GM19099 (cell line): Measurements from ENCODE around the gene TMEM205.

ENCODE experiments used
- POLR2A ChIP-seq: IDR thresholded peaks from 3 replicates; pipeline ENCODE4 v1.6.1; 2011; ENCODE audit warnings: low read depth; ENCODE audit not compliant: insufficient read length; ENCODE audit errors: extremely low read depth

TMEM205 gene

DNA sequence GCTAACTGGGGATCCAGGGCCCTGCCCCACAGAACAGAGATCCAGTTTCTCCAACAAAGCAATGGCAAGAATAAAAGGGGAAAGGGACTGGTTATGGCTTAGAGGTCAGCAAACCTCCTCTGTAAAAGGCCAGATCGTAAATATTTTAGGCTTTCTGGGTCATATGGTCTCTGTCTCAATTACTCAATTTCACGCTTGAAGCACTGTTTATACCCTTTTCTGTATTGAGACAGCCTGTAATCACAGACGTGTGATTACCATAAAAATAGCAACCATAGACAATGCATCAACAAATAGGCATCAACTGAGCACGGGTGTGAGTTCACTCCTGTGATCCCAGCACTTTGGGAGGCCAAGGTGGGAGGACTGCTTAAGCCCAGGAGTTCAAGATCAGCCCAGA lies 15.9 kb downstream of the TMEM205 start:
- no peak for TF ChIP-seq POLR2A

DNA sequence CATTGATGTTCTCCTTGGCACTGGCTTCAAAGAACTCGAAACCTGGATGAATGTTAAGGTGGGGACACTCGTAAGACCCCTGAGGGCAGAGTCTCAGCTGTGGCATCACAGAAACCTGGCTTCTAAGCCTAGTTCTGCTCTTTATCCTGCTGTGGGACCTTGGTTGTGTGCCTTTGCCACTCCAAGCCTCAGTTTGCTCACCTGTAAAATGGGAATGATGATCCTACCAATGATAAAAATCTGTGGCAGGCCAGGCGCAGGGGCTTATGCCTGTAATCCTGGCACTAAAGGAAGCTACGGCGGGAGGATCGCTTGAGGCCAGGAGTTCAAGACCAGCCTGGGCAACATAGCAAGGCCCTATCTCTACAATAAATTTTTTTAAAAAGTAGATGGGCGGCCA lies 20.5 kb downstream of the TMEM205 start:
- no peak for TF ChIP-seq POLR2A

DNA sequence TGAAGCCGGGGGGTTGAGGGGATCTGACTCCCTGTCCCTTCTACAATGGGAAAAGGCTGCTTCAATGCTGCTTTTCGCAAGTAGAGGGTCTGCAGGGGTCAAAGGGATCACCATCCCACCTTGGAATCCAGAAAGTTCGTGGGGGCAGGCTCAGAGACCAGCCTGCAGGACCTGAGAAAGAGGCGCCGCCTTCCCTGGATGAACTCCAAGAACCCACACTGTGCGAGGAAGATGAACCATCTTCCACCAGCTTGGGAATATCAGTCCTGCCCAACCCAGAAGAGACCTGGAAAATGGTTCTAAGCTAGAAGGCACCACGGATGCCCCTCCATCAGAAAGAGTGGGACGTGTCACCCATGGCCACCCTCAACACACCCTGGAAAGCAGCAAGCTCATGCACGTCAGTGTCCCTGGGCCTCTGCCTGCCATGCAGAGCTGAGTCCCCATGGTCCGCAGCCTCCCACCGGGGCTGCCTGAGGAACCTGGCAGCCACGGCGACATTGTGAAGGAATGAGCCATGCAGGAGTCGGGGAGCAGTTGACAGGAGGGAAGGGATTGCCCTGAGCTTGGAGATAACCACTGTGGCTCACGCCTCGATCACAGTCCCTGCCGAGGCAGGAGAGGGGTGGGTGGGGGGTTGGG lies 21.2 kb downstream of the TMEM205 start:
- TF ChIP-seq POLR2A: no peak

DNA sequence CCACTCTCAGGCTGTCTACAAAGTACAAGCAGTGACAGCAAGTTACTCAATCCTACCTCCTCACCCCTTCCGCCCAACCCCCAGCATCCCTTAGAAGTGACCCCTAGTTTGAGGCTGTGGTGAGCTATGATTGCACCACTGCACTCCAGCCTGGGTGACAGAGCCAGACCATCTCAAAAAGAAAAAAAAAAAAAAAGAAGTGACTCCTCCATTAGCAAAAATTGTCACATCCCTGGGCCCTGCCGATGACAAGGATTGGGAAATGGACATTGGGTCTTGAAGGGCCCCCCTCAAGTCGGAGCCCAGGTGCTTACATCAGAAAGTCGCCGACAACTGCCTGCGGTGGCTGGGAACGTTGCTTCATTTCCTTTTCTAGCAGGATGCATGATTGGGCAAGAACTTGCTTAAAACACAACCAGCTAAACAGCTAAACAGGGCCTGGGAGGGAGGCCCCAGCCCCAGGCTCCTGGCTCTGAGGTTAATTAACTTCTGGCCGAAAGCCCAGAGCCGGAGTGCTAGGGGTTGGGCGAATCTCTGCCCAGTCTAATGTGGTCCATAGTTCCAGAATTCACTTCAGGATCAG lies 21.9 kb downstream of the TMEM205 start:
- peak; percentile 15 for TF ChIP-seq POLR2A

DNA sequence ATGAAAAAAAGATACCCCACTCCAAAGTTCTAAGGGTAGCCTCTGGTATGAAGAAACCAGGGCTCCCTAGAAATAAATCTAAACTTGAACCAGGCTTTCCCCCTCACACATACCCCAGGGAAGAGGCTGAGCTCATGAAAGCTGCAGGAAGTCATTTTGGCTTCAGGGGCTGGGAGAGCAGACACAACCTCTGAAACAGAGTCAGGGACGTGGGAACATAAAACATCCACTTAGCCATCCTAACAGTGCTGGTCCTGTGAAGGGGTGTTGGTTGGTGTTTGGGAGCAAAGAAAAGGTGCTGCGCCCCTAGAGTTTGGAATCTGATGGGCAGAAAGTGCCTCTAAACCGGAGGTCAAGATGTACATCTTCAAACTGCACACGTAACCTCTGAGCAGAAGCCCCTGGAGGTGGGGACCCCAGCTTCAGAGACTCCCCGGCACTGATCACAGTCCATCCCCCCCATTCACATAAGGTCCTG lies 22.4 kb downstream of the TMEM205 start:
- TF ChIP-seq POLR2A: no peak

DNA sequence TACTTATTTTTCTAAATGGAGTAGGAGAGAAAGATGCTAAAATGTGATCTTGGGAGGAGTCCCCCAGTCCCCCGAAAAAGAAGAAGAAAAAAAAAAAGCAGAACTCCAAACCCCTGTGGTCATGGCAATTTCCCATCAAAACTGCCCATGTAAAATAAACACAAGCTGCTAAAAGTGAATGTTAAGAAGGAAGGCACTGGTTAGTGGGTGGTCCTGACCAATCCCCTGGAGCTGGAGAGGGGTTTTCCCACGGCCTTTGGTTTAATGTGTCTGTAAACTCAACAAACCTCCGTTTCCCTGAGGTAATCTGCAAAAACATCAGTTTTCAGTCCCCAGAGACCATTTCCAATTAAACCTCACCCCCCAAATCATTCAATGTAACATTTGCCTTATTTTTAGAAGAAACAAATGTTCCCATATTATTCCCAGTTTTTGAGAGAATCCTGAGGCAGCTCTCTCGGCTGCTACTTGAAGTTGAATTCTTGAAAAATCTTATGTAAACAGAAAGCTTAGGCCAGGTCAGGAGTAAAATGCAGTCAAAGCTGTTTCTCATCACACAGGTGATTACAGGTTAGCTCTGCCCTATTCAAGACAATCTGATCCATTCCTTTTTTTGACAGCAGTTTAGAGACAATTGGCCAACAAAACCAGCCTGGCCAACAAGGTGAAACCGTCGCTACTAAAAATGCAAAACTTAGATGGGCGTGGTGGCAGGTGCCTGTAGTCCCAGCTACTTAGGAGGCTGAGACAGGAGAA lies 23.6 kb downstream of the TMEM205 start:
- TF ChIP-seq POLR2A: no peak

DNA sequence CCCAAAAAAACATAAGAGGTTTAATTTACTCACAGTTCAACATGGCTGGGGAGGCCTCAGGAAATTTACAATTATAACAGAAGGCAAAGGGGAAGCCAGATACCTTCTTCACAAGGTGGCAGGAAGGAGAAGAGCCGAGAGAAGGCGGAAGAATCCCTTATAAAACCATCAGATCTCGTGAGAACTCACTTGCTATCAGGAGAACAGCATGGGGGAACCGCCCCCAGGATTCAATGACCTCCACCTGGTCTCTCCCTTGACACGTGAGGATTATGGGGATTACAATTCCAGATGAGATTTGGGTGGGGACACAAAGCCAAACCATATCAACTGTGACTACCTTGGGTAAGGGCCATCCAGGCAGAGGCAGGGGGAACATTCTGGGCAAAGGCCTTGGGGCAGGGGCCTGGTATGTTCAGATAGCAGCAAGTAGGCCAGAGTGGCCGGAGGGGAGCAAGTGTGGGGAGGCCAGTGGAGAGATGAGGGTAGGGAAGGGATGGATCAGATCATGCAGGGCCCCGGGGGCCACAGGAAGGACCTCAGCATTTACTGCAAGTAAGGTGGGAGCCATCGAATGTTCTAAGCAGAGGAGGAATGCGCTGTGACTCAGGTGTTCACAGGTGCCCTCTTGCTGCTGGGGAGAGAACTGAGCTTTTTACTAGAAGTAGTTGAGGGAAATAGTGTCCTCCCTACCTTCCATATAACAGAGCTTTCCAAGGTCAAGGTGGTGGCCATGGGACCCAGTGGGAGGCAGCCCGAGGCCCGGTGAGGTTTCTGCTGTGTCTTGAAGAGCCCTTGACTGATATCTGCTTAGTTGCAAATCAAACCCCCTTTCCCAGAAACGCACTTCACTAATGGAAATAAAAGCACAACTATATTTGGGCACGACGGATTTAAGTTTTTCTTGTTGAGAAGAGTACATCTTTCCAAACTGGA lies 24.6 kb downstream of the TMEM205 start:
- TF ChIP-seq POLR2A: no peak

DNA sequence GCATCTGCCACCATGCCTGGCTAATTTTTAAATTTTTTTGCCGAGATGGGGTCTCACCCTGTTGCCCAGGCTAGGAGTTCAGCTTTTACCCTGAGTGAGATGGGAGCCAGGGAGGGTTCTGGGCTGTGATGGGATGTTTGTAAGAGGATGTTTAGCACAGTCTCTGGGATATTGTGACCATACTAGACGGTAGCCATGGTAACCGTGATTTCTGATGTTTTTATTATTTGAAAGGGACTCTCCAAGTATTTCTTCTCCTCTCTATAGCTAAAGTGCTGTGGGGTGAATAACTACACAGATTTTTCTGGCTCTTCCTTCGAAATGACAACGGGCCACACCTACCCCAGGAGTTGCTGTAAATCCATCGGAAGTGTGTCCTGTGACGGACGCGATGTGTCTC lies 39.7 kb downstream of the TMEM205 start:
- TF ChIP-seq POLR2A: no peak

DNA sequence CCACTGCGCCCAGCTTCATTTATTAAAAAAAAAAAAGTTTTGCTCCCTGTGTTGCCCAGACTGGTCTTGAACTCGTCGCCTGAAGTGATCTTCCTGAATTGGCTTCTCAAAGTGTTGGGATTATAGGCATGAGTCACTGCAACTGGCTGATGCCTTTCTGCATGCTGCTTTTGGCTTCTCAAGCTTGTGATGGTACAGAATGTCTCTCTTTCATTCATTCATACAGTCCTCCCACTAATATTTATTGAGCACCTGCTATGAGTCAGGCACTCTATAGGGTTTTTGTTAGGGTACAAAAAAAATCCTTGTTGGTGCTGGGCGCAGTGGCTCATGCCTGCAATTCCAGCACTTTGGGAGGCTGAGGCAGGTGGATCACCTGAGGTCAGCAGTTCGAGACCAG lies 41.1 kb downstream of the TMEM205 start:
- no peak for TF ChIP-seq POLR2A

DNA sequence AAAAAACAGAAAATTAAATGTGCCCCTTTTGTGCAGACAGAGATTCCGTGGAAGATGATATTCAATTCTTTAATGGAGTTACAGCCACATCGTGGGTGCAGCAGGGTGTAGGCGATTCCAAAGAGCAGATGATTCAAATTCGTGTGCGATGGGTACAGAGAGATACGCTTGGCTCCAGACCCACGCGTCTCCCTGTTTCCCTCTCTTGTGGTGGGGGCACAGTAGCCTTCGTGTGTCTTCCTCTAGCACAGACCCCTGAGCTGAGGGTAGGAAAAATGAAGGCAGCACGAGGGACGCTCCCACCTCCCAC lies 45.3 kb downstream of the TMEM205 start:
- no peak for TF ChIP-seq POLR2A

DNA sequence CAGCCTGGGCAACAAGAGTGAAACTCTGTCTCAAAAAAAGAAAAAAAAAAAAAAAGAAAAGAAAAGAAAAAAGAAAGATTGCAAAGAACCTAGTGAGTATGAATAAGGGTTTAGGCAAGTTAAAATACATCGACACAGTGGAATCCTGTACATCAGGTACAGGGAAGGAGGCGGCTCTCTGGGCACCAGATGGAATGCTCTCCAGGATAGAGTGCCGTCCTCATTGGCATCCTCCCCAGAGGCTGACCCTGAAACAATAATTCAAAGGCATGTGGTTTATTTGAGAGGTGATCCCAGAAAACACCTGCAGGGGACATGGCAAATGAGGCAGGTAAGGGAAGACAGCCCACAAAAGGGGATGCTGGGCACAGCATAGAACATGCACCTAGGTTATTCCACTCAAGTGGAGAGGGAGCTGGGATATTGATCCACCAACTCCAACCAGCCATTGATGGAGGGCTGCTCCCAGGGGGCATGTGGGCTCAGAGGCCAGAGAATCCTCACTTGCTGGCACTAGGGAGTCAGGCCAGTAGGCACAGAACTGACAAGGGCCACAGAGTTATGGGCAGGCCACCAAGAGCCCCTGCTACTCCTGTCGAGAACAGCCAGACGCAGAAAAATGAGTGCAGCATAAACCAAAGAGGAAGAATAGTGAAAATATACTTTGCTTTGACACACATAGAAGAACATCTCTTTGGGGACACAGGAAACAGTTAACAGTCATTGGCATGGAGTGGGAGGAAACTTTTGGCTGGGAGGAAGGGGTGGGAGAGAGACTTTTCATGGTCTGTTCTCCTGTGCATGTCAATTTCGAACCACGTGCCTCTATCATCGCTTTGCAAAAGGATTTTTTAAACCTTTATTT lies 45.9 kb downstream of the TMEM205 start:
- no peak for TF ChIP-seq POLR2A

DNA sequence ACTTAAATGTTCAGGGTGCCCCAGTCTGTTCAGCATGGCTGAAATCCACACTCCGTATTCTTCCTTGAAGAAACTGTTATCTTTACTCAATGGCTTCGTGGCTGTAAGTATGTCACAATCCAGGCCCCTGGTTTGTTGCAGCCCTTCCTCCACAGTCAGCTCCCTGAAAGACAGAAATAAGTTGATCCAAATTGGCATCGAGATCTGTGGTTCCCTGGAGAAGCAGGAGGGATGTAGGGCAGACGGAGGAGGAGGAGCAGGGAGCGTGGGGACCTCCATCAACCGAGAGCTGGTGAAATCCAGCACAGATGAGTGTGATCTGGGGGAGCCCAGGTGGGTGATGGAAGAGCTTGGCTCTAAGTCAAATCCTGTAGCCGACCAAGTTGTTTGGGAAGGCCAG lies 49.8 kb downstream of the TMEM205 start:
- TF ChIP-seq POLR2A: no peak

DNA sequence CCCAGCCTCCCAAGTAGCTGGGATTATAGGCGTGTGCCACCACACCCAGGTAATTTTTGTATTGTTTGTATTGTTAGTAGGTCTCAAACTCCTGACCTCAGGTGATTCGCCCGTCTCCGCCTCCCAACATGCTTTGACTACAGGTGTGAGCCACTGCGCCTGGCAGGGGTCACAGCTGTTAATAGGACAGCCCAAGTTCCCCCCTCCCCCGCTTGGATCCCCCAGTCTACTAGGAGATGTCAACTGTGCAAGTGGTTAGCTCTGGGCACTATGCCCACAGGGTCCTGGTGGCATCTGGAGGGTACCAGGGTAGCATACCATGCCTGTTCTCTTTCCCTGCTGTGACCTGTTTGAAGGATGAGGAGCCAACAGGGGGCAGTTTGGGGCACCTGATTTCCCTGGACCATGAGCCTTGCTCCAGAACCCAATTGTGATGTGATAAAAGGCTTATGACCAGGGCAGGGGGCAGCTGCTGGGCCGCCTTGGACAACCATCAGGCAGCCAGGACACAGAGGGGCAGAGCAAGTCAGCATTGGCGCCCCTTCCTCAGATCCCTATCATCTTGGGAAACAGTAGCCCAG lies 50.3 kb downstream of the TMEM205 start, which contains the start of gene TSPAN16:
TSPAN16 (plus strand) TSS at position 496 of the 581 bp plus-strand sequence. CDS start 138 bp downstream, outside the sequence.
- no peak for TF ChIP-seq POLR2A

DNA sequence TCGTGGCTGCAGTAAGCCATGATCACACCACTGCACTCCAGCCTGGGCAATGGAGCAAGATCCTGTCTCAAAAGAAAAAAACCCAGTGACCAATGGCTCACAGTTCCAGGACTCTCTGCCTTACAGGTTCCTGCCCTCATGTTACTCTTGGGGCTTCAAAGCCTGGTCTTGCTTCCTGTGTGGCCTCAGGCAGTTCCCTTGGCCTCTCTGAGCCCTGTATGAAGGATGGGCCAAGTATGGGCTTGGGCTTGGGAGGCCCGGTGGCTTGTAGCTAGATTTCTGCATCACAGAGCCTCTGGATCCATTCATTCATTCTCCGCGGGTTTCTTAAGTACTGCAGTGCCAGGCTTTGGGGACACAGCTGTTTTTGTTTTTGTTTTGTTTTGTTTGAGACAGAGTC lies 50.9 kb downstream of the TMEM205 start:
- TF ChIP-seq POLR2A: no peak
